ENCODE data around the gene OR2L5. TPM values are rescaled to one million over a fixed set of nuclear protein-coding genes. Genes with fewer than 3 reads are reported as not detected.

OR2L5 gene
- total and polyA plus RNA-seq, 2 of the 13 experiments (the other 11 are each of a cell fraction or from before 2014, with no cell fraction given) = not detected

GRCh38 chr1:247966532-247967204, 46.8 kb upstream of the OR2L5 start:
- intact Hi-C loops (cut with micrococcal nuclease; ENCODE audit: unreplicated experiment) = no loop called here

More at GRCh38 chr1:247966532-247967204, 46.8 kb upstream of the OR2L5 start:
- no peak overlapping the region for H3K4me3 ChIP-seq (replicated peaks in 1 of 3; ENCODE audit: insufficient read depth in 1 of 3, low read depth in 2 of 3, low read length in 3 of 3)
- no peaks in the 10 kb centered on the region for H3K79me2 ChIP-seq (ENCODE audit: insufficient read depth, low read length)
- TF ChIP-seq BORCS8-MEF2B (CRISPR knock-in tag; IDR thresholded peaks at IDR 0.05) (no peak), PRPF4 (IDR thresholded peaks at IDR 0.05; ENCODE audit: low read depth, low read length, poor library complexity, severe bottlenecking) (no peak), RXRB (CRISPR knock-in tag; IDR thresholded peaks at IDR 0.05; ENCODE audit: borderline replicate concordance) (no peak), ZNF672 (CRISPR knock-in tag; IDR thresholded peaks at IDR 0.05) (no peak), BCL6 (CRISPR knock-in tag; IDR thresholded peaks at IDR 0.05) (no peak), ZNF326 (CRISPR knock-in tag; IDR thresholded peaks at IDR 0.05; ENCODE audit: borderline replicate concordance) (no peak), SIN3A (IDR thresholded peaks at IDR 0.05; ENCODE audit: borderline replicate concordance, low read depth, low read length) (no peak), ZNF124 (CRISPR knock-in tag; IDR thresholded peaks at IDR 0.05) (no peak), ZFP36 (IDR thresholded peaks at IDR 0.05; ENCODE audit: borderline replicate concordance, low read depth, low read length, partially characterized antibody) (no peak), NFKBIZ (CRISPR knock-in tag; IDR thresholded peaks at IDR 0.05) (no peak), LCORL (IDR thresholded peaks at IDR 0.05) (no peak), LCORL (CRISPR knock-in tag; IDR thresholded peaks at IDR 0.05) (no peak), NFIB (CRISPR knock-in tag; IDR thresholded peaks at IDR 0.05; ENCODE audit: borderline replicate concordance) (no peak), NFAT5 (CRISPR knock-in tag; IDR thresholded peaks at IDR 0.05) (no peak), GTF2F1 (IDR thresholded peaks at IDR 0.05; ENCODE audit: low read length) (no peak), ZNF329 (CRISPR knock-in tag; IDR thresholded peaks at IDR 0.05; ENCODE audit: low read depth) (no peak), ZNF34 (CRISPR knock-in tag; IDR thresholded peaks at IDR 0.05; ENCODE audit: borderline replicate concordance) (no peak), EEA1 (CRISPR knock-in tag; IDR thresholded peaks at IDR 0.05; ENCODE audit: borderline replicate concordance) (no peak)
- H3K27me3 ChIP-seq (ENCODE audit: control insufficient read depth in 1 of 2, insufficient read depth in 2 of 2, low read length in 2 of 2) = no peaks in the 10 kb centered on the region
- H3K27ac ChIP-seq (ENCODE audit: extremely low read length, insufficient read depth, low read length) = no peak overlapping the region
- H4K20me1 ChIP-seq (ENCODE audit: insufficient read depth, low read length) = no peaks in the 10 kb centered on the region
- ATAC-seq (no peak), FAIRE-seq (no peak), DNase-seq (ENCODE audit: low spot score) (no peak)
- H2AFZ ChIP-seq (ENCODE audit: low read length) = no peak overlapping the region
- no peak overlapping the region for H3K9ac ChIP-seq (ENCODE audit: insufficient read depth, low read depth, low read length)
- WGBS (ENCODE audit: low lambda C conversion rate) = 8% methylated on average over 5 of the region's 5 CpGs
- no peak overlapping the region for H3K4me2 ChIP-seq (ENCODE audit: low read depth, low read length)
- no peaks in the 10 kb centered on the region for H3K4me1 ChIP-seq (ENCODE audit: insufficient read depth, low read length)
- no TSS peak for BruUV-seq (replicated peaks)
- H3K36me3 ChIP-seq (replicated peaks in 1 of 2; ENCODE audit: control insufficient read depth in 1 of 2, insufficient read depth in 2 of 2, low read length in 2 of 2) = no peaks in the 10 kb centered on the region
- CTCF ChIA-PET (ENCODE audit: low intra/inter-chr PET ratio, low total read pairs) = no interaction called here
- in situ Hi-C loops (cut with HindIII; ENCODE audit: extremely low pct_ligation_motif_present, low pct_unique_long_range_greater_than_20kb) = no loop called here
- POLR2A ChIA-PET = no interaction called here
- peaks cover 64% of the 10 kb centered on the region for H3K9me3 ChIP-seq (ENCODE audit: low read length)
